EL (cell line): ENCODE results near the gene PEX14.

Experiments
- DNase-seq: peaks from one replicate; pipeline ENCODE4 v3.0.0-alpha.2; 2016

Gene PEX14

DNA sequence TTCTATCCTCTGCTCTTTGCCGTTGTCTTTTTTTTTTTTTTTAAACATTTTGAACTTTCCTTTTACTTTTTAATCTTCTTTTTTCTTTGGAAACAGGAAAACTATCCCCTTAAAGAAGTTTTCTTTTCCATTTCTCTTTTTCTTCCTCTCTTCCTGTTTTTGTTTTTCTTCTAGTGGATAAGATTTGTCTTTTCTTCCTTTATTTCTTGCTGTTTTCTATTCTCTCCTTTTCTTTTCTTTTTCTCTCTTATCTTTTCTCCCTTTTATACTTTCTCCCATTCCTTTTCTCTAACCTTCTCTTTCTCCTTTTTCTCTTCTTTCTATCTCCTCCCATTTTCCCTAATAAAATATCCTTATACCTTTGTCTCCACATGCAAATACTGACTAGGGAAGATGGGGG, 46.2 kb downstream of the PEX14 start:
- DNase-seq = no peak

DNA sequence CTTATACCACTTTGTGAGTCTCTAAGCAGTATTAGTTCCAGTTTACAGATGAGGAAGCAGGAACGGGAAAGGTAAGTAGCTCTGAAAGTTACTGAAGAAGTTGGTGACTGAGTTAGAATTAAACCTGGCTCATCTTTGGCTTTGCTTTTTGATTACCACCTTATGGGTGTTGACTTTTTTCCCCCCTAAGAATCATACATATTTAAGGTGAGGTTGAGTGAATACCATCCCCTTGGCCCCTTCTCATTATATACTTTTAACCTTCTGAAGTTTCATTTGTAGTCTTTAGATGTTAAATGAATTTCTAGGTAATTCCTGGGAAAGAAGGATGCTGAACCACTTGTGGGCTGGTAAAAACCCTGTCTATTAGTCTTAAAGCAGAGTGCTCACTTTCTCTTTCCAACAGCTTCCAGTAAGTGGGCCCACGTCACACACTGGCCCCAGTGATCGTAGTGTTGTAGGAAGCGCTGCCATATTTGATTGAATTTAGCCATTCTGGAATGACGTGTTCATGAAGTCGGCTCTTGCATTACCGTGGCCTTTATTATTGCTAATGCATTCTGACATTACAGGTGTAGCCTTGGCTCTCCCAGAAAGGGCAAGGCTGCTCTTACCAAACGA, 46.9 kb downstream of the PEX14 start:
- DNase-seq = no peak

DNA sequence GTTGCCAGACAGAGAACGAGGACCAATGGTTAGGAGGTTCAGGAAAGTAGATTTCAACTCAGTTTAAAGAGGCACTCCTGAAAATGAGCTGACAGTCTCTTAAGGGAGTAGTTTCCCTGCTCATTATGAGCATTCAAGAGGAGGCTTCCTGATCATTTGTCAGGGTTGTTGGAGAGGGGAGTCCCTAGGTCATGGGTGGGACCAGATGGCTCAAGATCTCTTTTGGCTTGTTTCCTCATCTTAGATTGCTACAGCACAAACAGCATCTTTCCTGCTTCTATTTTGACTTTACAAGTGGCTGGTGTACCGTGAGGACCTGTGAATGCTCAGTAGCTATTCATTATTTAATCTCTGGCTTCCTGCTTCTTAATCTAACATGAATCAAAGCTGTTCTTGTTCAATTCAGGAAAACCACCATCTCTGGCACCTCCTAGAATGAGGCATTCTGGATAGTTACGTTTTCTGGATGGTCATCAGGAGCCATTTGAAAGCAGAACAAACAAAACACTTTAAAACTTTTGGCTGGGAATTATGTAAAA, 47.6 kb downstream of the PEX14 start:
- DNase-seq = no peak

DNA sequence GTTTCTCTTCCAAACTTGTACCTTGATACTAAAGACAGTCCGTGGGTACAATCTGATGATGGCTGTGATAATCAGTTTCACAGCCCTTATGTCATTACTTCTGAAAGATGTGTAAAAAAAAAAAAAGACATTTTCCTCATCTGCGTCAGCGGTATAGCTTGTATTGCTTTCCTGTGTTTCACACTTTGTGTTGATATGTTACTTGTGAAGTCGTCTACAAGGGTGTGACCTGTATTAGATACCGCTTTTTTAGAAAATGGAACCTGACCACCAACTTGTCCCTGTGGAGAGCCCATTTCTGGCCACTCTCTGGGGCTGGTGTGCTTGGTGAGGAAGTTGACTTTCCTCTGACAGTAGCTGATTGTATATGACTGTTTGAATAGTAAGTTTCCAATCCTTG, 50.5 kb downstream of the PEX14 start:
- DNase-seq = no peak

DNA sequence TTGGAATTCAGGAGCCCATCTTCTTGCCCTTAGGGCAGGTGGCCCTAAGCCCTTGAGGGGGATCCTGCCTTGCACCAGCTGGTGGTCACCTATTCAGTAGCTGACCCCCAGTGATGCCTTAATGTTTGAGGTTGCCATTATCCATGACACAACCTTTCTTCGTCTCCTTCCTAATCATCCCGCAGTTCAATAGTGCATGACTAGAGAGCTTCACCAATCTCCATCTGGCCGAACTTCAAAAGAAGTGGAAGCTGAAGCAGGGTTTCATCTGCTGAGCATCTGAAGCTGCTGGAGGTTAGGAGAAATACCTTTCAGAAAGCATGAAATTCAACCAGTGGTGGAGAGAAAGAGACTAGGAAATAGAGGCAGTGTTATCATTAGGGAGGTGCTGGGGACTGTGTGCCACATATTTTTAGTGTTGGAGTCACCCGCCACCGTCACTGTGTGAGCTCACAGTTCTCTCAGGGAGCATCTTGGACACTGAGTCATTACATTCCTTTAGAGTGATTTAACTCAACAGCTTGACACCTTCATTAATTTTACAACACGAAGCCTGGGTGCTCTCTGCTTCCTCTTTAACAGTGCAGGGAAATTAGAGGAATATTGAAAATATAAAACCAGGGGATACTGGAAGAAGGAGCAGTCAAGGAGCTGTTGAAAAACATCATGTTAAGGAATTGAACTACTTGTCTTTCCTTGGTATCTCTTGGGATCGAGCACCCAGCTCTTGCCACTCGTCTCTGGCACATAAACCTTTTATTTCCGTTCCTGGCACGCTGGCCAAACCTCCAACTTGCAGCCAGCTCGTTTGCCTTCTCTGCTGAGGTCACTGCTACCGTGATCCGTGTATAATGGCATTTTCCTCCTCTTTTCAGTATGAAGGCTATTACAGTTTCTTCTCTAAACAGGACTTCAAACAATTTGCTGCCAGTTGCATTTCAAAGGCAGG, 53.6 kb downstream of the PEX14 start:
- DNase-seq = peak; percentile 97

DNA sequence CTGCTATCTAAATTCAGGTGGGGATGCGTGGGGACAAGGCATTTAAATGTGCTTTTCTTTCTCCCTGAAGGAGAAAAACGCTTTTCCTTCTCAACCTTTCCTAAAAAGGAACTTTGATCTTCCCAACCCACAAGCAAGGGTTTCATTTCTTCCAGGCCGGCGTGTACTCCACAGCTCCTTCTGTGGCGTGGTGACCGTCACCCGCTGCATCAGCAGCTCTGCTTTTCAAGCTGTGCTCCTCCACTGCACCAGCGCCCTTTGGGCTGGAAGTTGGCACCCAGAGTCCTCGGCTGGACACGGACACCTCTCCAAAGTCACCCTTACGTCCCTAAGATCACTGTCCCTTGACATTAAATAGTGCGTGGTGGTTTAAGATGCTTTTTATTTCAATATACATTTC, 54.3 kb downstream of the PEX14 start:
- no peak for DNase-seq

DNA sequence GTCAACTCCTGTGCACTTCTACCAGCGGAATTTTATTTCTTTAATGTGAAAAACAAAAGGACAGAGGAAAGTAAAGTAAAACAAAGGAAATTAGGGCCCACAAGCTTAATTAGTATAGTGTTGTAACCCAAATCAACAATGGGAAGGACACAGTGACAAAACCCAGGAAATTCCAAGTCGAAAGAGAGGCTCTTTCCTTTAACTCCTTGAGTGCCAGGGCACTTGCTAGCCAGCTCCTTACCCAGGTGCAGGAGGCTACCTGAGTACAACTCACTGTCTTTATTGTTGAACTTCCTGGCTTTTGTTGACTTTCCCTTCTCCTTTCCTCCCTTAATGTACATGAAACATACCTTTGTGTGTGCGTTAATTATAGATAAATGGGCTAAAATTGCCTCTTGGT, 55.0 kb downstream of the PEX14 start:
- DNase-seq = no peak

DNA sequence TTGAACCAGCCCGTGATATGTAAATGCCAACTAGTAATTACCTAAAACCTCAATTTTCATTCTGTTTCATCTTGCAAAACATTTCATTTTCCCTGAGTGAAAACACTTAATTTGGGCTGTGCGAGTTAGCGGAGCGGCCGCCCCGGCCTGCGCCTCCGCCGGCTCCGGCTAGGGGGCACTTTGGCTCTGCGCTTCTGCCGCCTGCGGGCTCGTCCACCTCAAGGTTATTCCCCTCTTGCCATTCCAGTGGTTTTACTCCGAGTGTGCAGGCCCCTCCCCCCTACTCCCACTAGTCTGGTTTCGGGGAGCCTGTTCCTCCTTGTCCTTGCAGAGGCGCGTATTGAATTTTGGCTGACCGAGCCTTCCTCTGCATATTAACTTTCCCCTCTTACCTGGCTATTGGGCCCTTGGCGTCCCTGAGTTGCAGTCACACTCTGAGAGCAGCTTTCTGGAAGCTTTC, 55.6 kb downstream of the PEX14 start:
- no peak for DNase-seq

DNA sequence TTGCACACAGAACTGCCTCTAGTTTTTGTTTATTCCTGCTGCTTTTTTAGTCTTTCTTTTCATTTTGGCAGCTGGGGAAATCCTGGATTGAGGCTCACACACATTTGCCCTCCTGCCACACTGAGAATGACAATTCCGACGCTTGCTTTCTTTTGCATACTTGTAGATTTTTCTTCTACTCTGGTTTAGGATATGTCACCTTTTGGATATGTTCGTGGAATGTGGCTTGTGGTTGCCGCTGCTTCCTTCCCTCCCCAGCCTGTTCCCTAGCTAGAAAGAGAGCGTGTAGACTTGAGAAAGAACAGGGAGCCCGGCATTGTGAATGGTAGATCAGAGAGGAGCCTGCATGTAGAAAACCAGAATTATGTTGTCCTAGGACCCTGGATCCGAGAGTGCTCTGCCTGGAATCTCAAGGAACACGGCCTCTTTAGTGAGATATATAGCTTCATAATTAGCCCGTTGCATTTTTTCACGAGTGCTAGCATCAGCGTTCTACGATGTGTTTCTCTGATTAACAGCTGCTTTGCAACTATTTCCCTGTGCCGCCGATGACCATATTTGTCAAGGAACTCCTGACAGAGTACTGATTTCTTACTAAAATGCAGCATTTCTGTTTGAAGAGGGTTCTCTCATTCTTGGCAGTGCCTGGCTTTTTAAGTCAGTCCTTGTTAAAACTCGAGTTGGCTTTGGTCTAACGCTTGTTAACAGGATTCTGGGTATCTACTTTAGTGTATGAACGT, 56.2 kb downstream of the PEX14 start:
- peak; percentile 71 for DNase-seq

DNA sequence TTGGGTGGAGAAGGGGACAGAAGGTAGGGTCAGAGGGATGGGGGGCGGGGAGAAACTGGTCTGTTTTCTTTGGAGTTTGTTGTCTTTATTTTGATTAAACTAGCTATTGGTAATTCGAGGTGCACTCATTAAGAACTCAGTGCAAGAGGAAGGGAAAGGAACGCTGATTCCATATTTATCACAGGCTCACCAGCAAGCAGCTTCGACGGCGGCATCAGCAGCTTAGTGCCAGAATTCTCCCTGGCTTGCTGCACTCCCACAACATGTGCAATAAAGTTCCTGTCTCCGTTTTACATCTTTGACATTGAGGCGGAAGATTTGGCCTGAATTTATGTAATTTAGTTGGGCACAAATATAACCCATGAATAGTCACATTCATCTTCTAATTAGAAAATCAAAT, 57.6 kb downstream of the PEX14 start:
- no peak for DNase-seq

DNA sequence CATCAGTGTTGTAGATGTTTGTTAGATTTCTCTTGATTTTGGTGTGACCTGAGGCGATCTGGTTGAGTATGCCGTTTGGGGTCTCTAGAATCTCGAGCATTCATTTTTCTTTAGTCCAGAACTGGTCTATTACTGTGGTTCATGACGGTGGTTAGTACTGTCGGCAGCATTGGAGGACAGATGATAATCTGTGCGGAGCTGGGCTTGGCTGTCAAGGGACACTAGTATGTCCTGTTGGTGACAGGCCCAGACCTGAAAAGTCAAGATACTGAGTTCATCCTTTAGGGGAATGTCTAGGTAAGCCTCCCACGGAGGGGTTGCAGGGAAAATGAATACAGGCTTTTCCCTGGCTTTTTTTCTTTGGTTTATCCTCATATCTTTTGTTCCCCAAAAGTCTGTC, 59.8 kb downstream of the PEX14 start:
- no peak for DNase-seq

DNA sequence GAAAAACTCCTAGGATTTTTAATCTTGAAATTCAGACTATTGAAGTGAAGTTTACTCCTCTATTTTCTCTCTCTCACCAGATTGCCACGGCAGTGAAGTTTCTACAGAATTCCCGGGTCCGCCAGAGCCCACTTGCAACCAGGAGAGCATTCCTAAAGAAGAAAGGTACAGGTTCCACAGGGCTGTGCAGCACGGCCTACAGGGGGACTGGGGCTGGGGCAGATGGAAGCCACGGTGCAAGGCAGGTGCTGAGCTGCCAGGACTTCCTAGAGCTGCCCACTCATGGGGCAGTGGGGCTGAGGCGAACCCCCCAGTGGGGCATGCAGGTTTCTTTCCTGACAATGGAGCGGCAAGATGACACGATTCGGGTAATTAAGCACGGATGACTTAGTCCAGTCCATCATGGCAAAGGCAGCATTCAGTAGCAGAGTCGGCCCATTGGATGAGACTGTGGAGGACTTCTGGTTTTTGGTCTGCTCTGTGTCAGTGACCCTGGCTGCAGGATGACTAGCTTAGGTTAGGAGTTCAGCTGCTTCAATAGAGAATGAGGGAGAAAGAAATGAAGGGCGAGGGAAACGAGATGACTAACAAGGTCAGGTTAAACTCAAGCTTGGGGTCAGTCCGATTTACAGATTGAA, 61.5 kb downstream of the PEX14 start:
- DNase-seq = no peak

DNA sequence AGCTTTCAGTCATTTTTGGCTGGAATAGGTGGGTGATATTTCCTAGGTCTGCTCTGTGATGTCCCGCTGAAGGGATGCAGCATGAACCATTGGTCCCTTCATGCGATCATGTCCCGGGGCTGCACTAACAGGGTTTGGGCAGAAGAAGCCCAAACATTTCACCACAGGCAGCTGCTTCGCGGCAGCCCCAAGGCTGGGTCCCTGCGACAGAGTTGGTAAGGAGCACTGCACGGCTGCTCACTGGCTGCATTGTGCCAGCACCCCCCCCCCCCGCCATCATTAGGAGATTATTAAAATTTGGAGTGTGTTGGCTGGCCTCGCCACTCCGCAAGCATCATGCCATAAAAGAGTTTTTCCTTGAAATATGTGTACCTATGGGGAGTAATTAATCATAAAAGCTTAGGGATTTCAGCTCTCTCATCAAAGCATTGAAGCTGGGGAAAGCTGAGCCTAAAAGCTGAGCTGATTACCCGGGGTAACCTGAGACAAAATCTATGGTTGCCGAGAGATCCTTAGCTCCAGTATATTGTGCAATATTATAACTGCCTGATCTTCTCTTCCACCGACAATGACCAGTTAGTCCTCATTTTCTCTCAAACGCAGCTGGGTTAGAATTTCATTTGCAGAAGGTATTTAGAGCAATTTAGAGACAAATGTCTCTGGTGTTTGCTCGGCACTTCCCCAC, 62.5 kb downstream of the PEX14 start:
- no peak for DNase-seq

DNA sequence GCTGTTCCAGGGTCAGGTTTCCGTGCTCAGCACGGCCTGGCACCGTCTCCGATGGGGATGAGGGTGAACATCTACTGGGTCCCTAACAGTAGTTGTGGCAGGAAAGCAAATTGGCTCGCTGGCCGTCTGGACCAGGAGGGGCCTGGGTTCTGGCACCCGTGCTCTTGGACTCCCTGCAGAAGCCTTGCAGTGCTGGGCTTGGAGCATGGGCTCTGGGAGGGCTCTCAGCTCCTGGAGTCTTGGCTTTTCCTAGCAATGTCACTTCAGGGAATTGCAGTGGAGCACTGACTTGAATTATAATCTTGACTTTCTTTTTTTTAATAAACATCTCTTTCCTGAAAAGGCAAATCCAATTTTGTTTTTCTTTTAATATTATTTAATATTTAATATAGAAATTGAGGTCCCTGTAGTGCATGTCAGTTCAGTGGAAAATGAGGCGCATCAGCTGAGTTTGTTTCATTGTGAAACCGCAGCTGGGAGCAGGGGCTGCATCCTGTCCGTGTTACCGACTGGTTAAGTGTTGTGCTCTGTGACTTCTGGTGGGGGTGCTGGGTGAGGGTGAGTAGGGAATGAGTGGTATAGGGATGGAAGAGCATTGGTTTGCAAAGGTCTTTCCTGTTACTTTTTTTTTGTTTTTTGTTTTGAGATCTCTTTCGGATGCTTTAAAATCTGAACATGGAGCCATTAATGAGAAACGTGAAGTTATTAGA, 64.1 kb downstream of the PEX14 start:
- DNase-seq = no peak

DNA sequence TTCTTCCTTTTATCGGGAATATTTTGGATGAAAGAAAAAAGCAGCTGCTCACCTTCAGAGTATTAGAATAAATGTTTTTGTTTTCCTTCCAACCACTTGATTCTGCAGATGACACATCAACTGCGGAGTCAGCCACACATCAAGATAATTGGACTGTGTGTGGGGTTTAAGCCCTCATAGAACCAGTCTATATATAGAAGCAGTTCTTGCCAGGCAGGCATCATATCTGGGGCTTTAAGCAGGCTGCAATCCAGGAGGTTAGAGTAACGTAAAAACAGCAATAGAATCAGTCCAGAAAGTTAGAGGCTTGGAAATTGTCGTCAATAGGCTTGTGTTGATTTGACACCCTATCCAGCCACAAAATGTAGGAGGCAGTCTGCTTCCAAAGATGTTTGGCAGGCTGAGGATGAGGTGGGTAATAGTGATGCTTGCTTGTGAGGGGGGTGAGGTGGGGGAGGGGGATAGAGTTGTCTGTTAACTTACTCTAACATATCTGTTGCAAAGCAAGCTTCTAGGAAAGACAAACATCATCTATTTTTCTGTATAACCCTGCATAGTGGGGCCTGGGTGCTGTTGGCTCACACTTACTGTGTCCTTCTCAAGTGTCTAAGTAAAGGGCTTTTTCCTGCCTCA, 64.8 kb downstream of the PEX14 start:
- no peak for DNase-seq

DNA sequence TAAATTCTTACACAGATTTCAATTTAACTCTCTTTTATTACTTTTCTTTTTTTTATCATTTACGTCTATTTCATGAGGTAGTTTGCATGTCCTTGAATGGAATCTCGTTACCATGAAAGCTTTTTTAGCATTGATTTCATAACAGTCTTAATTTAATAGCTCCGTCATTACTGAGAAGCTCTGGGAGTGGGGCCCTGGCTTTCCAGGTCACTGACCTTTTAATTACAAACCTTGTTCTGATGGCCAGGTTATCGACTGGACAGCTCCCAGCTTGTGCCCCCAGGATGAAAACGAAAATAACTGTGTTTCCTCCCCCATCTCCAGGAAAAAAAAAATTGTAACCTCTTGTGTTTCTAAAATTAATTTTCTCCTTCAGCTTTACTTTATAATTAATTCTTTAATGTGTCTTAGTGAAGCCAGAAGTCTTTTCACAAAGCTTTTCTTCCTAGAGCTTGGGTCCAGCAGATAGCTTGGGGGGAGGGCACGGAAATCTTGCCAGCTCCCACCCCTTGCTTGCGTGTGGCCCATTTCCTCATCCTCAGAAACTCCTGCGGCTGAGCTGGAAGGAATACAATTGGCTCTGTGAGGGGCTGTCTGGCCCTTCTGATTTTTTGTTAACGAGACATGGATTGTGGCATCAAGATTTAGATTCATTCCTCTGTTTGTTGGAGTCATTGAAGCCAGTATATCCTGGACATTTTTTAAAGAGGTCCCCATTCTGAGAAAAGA, 65.7 kb downstream of the PEX14 start:
- DNase-seq = no peak

DNA sequence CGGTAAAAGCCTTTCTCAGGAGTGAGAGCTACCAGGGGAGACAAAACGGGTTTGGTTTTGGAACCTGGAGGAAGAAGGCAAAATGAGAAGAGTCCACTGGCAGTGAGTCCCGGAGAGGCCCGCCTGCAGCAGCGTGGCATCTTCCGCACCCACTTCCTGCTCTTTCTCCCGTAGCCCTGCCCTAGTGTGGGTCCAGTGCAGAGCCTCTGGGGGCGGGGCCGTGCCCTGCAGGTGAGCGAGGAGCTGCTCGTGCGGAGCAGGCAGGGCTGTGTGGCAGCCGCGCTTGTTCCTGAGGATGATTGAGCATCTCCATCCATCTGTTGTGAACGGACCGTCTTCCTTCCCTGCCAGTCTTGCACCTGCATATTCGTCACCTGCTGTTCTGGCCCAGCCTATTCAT, 66.5 kb downstream of the PEX14 start:
- DNase-seq = no peak

DNA sequence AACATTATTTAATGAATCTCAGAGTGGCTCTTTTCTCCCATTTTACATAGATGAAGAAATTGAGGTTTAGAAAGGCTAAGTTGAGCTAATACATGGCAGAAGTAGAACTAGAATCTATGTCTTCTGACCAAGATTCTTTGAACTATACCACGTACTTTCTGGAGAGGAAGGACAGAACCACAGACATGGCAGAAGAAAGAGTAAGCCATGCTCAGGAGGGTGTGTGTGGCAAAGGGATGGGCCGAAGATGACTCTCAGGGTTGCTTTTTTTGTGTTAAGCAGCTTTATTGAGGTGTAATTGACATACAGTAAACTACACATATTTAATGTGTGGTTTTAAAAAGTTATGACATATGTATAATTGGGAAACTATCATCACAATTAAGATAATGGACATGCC, 69.5 kb downstream of the PEX14 start:
- DNase-seq = no peak

DNA sequence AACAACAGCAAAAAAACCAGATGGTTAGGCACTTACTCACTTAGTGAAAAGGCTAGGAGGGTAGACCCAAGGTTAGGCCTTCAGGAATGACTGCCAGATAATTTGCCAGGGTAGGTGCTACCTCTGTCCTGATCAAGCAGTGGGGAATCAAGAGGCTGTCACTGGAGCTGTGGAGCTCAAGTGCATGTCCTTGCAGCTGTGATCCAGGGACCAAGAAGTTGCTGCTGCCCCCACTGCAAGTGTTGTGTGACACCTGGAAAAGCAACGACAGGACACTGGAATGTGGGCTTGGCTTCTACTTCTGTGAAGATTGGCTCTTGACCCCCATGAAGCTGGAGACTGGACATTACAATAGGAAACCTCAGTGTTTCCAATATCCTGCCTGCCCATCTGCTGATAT, 72.1 kb downstream of the PEX14 start:
- peak; percentile 18 for DNase-seq

DNA sequence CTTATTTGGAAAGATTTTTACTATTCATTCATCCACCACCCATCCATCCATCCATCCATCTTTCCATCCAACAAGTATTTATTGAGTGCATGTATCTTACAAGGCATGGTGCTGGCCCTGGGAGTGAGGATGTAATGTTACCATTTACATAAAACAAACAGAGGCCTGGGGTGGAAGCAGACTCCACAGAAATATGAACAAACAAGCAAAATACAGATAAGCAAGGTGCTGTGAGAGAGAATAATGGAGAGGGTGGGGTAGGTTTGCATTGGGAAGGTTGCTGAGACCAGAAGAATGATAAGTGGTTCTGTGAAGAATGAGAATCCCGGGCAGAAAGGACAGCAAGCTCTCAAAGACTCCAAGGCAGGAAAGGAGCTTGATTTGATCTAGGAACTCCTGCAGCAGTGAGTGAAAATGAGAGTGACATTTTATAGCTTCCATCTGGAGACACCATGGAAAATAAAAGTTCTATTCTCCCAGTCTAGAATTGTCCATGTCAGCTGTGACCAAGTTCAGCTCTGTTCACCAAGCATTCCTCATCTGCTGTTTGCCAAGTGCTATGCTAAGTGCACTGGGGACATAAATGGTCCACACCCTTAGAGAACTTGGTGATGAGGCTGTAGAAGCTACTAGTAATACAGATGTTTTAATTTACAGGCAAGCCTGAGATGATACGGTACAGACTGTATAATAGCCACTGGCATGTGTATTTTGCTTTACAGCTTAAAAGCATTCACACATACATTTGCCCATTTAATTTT, 75.3 kb downstream of the PEX14 start:
- no peak for DNase-seq
